Astrocyte of the spinal cord (primary cell): Measurements from ENCODE around the gene ZNF43.

Experiments used
- DNase-seq: peaks from one replicate; pipeline ENCODE4 v3.0.0; 2011; ENCODE audit warnings: low read depth, low spot score
- H3K4me3 ChIP-seq: 2 replicates; pipeline ENCODE4 v1.5.1; 2011; ENCODE audit warnings: low read depth, mild to moderate bottlenecking, low read length, moderate library complexity
- CTCF ChIP-seq: IDR thresholded peaks from 2 replicates; pipeline ENCODE4 v1.5.1; 2012; ENCODE audit warnings: low read depth, mild to moderate bottlenecking, low read length, inconsistent platforms
- in situ Hi-C: cut with HindIII; loops from 2 replicates; pipeline ENCODE4 v1.10.0; 2017; ENCODE audit warnings: low sequenced_read_pairs

The ZNF43 gene

GRCh38 chr19:21856773-21857514 is 21.0 kb upstream of the ZNF43 start:
- in situ Hi-C loops, result no loop called here
- TF ChIP-seq CTCF, result no peak
- H3K4me3 ChIP-seq, result no peak overlapping the region
- DNase-seq, result no peak

DNA sequence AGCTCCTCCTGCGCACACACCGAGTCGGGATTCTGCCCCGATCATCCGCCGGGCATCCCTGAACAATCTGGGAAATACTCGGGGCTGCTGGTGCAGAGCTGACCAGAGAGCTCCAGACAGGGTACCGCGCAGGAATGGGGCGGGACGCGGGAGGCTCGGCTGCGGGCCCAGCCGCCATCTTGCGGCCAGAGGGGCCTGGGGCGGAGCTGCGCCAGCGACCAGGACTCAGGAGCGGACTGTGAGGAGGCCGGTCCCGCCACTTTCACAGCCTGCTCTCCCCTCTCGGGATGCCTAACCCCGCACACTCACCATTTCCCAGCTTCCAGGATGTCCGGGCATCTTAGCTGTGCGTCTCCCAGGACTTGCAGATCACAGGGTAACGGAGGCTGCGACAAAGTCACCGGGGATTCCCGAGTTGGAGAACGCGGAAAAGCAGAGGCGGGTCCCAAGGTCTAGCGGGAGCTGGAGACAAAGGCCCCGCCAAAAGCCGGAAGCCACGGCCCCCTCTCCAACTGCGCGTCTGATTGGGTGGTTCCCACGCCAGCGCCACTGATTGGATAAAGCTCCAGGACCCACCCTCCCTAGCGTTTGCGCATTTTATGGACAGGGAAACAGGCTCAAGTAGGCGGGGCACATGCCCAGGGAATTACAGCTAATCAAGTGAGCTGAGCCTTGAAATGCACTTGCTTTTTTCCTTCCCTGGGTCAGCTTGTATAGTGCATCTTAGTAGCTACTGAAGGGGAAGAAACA is 15.8 kb upstream of the ZNF43 start:
- no peak for TF ChIP-seq CTCF
- H3K4me3 ChIP-seq, result peak overlapping the region; percentile 92
- in situ Hi-C loops, result no loop called here
- peak; percentile 96 for DNase-seq

DNA sequence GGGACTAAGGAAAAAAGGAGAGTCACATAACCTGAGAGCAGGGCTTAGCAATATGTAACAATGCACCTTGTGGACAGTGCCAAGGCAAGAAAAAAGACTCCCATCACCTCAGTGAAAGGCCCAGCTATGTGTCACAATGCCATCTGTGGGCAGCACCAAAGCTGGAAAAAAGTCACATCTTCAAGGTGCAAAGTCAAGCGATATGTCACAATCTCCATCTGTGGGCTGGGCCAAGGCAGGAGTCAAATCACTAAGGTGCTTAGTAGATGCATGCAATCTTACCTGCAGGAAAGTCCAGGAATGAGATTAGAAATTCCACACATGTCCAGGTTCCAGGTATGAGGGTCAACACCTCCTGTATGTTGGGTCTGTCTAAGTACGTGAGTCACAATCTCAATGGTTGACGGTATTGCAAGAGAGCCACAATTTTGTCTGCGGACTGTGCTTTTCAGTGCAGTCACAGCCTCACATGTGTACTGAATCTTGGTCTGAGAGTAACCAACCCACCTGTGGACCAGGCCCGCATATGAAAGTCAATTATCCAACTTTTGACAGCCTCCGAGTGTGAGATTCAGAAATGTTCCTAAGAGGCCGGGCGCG is 14.8 kb upstream of the ZNF43 start:
- DNase-seq, result no peak
- no peak for TF ChIP-seq CTCF
- in situ Hi-C loops, result no loop called here
- peak overlapping the region; percentile 92 for H3K4me3 ChIP-seq

GRCh38 chr19:21848706-21849105 is 12.7 kb upstream of the ZNF43 start:
- in situ Hi-C loops, result no loop called here
- DNase-seq, result no peak

GRCh38 chr19:21843081-21843480 is 7.1 kb upstream of the ZNF43 start:
- in situ Hi-C loops, result no loop called here
- DNase-seq, result no peak
- H3K4me3 ChIP-seq, result no peak overlapping the region
- no peak for TF ChIP-seq CTCF

More at GRCh38 chr19:21848706-21849105, 12.7 kb upstream of the ZNF43 start:
- H3K4me3 ChIP-seq, result no peak overlapping the region
- no peak for TF ChIP-seq CTCF

- in situ Hi-C loops, result no loop called here
- no peak for TF ChIP-seq CTCF
- DNase-seq, result no peak
- H3K4me3 ChIP-seq, result no peak overlapping the region
Measured at GRCh38 chr19:21841488-21842097, 5.6 kb upstream of the ZNF43 start.
